Measurements from ENCODE around the gene ZNF207.
"Not testable (repeated sequence)": the region's sequence is repeated elsewhere in the genome, so short reads cannot be mapped to it uniquely, and the experiment has no call there.

ZNF207 gene

DNA sequence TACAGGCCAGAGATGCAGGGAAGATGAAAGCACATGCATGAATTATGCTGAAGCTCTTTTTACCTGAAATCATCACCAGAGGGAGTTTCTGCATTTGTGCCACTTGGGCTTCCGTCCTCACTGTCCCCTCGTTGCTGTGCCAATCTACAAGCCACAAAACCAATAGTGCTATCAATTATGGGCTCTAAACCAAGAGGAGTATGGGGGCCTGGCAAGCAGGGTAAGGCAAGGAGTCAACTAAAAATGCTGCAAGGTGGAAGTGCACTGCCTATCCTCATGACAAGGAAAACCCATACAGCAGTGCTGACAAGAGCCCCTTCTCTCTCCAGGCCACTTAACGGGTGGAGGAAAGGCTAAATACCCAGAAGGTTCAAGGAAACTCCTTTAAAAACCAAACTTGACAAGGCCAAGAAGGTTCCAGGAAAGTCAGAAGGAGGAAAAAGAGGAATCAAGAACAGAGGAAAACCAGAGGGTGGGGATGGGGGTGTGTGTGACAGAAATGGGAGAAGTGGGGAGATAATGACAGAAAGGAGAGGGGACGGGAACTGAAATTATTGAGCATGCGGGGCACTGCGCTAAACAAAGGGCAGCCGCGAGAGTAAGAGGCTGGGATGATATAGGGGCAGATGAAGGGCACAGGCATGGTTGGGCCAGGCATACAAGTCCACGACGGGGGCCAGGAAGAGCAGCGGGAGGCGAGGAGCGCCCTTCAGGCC lies 8.7 kb upstream of the ZNF207 start:
- DNase-seq = no peak

DNA sequence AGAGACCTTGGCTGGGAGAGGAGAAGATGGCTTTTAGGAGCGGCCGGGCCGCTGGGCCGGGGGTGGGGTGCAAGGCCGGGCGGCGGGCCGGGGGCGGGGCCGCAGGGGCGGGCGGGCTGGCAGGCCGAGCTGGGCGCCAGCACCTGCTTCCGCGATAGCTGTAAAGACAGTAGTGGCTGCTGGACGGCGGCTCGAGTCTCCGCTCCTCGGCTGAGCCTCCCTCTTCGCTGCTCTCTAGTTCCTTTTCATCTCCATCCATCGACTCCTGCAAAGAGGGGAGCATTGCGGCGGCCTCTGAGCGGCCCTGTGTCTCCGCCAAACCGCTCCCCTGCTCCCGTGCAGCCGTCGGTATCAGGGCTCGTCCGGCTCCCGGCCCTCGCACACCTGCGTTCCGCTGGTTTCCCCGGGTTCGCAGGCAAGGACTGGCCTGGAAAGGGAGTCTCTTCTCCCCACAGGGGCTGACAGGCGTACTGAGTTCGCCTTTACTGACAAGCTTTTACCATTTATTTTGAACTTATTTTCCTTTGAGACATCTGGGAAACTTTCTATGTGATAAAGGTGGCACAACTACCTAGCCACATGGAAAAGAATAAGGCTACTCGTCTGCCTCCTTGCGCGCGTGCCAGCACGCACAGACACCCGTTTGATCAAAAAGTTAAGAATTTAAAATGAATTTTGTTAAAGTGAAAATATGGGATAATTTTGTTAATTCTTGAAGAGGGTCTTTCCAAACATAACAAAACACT lies 7.9 kb upstream of the ZNF207 start, which contains the start of gene C17orf75:
C17orf75 (minus strand) TSS at position 317 of the 746 bp plus-strand sequence; CDS start at position 283, 34 bp downstream.
- DNase-seq = peak; percentile 70

DNA sequence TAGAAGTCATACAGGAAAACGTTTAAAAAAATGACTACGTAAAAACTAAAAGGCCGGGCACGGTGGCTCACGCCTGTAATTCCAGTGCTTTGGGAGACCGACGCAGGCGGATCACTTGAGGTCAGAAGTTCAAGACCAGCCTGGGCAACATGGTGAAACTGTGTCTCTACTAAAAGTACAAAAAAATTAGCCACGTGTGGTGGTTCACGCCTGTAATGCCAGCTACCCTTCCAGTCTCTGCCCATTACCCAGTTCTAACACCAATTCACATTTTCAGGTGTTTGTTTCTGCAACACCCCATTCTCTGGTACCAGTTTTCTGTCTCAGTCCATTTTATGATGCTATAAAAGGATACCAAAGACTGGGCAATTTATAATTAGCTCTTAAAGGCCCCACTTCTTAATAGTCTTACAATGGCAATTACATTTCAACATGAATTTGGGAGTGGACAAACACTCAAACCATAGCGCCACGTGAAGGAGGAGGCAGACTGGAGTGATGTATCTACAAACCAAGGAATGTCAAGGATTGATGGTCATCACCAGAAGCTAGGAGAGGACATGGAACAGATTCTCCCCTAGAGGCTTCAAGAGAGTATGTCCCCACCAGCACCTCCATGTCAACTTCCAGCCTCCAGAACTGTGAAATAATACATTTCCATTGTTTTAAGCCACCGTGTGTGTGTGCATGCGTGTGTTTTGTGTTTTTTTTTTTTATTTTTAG lies 7.2 kb upstream of the ZNF207 start:
- no peak for DNase-seq

DNA sequence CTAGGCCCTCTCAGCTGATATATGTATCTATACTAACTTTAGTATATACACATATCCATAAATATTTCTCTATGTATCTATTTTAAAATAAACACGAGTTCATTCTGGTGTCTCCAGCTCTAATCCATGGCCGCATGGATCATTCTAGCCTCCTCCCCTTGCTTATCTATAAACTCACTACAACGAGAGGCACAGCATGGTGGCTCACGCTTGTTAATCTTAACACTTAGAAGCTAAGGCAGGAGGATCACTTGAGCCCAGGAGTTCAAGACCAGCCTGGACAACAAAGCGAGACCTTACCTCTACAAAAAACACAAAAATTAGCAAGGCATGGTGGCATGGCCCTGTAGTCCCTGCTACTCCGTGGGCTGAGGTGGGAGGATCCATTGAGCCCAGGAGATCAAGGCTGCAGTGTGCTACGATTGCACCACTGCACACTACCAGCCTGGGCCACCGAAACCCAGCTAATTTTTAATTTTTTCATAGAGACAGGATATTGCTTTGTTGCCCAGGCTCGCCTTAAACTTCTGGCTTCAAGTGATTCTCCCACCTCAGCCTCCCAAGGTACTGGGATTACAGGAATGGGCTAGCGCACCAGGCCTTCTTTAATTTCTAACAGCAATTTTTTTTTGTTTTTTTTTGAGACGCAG lies 3.9 kb upstream of the ZNF207 start:
- no peak for DNase-seq

DNA sequence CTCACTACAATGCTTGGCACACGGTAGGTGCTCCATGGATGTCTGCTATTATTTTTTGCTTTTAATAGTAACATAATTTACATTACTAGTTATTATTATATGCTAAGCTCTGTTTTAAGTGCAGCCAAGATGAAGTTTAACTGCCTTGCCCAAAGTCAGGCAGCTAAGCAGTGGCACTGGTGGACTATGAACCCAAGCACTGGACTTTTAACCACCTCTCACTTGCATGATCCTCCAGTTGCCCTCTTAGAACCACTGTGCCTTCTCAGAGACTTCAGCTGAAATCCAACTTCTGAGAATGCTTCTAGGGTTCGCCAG lies 1.5 kb upstream of the ZNF207 start:
- no peak for DNase-seq

DNA sequence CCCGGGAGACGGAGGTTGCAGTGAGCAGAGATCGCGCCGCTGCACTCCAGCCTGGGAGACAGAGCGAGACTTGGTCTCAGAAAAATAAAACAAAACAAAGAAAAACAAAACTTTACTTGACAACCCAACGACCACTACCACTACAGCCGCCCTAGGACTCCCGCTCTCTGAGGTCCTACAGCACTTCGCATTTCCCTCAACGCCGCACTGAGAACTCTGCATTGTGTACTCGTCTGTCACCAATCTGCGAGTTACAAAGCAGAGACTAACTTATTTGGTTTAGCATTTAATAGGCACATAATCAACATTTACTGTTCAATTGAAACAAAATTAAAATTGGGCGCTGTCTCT lies 479 bp upstream of the ZNF207 start:
- DNase-seq = no peak

DNA sequence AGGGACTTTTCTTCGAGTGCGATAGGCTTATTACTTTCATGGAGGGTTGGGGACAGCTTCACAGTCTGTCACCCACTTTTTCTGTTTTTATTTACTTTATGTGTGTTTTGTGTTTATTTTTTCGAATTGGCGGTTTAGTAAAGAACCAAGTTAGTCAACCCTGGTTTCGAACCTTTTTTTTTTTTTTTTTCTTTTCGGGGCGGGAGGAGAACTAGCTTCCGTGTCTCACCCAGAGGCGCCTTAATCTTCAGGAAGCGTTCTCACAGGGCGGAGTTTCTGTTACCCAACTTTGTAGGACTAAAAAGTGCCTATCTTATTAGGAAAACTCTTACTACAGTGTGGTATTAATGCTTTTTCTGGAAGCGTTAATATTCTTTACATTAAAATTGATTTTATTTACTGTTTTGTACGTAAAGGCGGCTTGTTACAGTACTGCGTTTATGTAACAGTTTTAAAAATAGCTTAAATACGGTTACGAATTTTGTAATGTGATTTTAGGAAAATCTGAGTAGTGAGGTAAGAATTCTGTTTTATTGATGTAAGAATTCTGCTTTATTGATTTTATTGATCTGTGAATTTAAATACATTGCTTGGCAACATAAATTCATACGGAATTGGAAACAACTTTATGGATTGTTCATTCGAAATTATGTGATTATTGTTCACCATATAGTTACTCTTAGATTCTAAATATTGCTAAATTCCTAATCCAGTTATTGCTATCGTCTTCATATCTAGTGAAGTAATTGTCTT lies 885 bp downstream of the ZNF207 start:
- DNase-seq = peak; percentile 59

DNA sequence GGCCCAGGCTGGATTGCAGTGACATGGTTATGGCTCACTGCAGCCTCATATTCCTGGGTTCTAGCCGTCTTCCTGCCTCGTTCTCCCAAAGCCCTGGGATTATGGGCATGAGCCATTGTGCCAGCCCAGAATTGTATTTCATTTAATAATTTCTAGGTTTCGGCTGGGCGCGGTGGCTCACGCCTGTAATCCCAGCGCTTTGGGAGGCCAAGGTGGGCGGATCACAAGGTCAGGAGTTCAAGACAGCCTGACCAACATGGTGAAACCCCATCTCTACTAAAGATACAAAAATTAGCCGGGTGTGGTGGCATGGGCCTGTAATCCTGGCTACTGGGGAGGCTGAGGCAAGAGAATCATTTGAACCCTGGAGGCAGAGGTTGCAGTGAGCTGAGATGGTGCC lies 2.8 kb downstream of the ZNF207 start:
- DNase-seq = not testable (repeated sequence)

DNA sequence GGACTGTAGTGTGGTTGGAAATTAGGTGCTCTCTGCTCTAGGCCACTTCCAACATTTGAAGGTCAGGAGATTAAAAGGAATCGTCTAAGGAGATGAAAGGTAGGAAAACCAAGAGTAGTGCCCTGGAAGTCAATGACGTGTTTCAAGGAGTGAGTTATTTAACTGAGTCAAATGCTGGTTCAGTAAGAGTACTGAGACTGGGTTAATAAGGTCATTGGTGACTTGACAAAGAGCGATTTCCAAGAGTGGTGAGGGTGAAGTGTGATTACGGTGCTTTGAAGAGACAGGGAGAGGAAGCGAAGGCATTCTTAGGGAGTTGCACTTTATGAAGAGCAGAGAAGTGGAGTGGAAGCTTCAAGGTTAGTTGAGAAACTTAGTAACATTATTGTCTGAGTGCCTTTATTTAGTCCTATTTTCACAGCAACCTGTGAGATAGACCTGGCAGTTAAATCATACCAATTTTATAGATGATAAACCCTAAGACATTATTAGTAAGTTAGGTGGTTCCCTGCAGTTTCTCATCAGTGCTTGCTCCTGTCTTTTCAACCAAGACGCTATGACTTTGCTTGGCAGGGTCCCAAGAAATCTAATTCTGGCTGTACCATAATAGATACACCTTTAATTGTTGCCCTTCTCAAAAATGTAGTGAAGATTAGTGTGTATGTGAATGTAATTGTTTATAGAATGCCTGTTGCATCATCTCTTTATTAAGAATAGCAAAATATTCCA lies 5.9 kb downstream of the ZNF207 start:
- no peak for DNase-seq

DNA sequence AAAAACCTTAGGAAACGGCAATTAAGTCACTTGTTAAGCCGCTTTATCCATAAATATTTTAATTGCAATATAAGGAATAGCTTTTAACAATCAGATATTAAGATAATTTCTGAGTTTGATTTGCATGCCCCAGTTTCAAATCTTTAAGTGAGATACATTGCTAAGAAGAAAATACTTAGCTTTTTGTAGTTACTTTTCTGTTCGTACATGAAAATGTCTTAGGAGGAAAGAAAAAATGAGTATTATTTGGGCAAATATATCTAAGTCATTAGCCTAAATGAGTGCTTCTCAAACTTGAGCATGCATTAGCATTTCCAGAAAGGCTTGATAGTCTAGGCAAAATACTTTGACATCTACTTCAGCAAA lies 6.4 kb downstream of the ZNF207 start:
- no peak for DNase-seq

DNA sequence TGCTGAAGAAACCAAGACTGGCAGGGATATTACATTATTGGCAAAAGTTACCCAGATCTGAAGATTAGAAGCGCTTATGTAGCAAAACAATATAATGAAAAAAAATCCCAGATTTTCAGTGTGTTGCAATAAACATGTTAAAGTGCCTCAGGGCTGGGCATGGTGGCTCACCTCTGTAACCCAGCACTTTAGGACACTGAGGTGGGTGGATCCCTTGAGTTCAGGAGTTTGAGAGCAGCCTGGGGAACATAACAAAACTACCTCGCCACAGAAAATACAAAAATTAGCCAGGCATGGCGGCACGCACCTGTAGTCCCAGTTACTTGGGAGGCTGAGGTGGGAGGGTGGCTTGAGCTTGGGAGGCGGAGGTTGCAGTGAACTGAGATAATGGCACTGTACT lies 6.8 kb downstream of the ZNF207 start:
- no peak for DNase-seq

DNA sequence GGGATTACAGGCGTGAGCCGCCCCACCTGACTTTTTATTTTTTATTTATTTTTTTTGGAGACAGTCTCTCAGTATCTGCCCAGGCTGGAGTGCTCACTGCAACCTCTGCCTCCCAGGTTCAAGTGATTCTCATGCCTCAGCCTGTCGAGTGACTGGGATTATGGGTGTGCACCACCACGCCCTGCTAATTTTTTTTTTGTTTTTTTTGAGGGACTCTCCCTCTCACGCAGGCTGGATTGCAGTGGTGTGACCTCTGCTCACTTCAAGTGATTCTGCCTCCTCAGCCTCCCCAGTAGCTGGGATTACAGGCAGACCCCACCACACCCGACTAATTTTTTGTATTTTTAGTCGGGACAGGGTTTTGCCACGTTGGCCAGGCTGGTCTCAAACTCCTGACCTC lies 7.7 kb downstream of the ZNF207 start:
- DNase-seq = no peak

DNA sequence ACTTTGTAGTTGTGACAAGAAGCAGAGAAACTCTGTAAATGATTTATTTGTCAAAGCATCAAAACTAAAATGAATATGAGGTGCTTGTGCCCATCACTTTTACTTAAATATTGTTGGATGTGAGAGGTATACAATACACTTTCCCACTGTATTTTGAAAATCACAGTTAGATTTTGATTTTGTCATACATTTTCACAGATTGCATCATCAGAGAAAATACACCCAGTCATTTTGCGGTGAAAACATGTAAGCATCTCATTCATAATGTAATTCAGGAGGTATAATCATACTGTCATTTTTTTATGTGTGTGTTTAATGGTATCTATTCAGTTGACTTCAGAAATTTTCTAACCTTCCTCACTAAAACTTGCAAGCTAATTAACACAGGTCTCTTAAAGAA lies 11.3 kb downstream of the ZNF207 start:
- no peak for DNase-seq

DNA sequence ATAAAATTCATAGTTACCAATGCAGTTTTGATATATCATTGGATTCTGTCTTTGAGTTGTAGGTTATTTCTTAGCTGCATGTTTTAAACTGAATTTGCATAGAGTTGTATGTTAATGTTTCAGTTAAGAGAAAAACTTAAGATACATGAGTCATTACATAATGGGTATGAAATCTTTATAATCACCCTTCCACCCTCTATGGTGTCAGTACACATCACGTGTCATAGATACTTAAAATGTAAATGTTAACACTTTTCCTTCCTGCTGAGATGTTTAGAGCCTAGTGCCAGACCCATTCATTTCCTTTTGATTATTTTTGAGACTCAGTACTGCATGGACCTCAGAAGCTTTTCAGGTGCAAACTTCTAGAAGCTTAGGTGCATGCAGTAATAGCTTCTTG lies 20.5 kb downstream of the ZNF207 start:
- no peak for DNase-seq

DNA sequence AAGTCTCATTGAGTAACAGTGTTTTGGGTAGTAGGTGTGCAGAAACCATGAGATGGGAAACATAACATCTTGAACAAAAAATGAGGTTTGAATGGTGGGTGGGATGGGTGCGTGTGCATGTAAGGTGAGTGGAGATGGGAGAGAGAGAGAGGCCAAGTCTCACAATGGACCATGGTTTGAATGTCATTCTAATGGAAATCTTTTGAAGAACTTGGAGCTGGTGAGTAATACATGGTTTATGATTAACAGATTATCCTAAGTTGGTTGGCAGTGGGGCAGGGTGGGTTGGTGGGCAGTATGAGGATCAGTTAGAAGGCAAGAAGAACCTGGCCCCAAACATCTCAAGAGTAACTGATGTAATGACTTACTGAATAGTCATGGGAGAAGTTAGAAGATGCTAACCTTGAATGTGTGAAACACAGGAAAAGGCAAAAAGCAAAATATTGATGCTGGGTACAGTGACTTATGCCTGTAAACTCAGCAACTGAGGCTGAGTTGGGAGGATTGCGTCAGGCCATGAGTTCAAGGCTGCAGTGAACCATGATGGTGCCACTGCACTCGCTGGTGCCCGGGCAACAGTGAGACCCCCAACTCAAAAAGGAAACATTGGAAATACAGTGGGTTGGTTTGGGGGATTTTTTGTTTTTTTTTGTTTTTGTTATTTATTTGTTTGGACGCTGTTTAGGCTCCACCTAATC lies 32.7 kb downstream of the ZNF207 start:
- DNase-seq = no peak

DNA sequence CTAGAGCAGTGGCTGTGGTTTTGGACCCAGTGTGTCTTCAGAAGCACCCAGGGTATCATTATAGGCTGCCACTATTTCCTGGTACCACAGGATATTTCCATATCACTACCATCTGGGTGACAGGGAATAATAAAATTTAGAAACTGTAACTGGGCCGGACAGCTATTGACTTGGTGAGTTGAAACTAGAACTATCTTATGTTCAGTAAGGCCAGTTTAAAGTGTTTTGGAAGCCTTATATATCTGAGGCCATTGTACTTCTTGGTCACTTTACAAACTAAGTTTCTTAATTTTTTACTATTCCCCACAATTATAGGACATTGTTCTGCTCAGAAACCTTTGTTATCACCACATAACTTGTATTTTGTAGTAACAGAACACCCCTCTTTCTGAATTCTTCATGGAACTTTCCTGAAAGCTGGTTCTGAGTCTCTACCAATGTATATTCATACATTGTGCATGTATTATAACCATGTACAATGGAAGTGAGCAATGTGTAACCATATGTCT lies 34.0 kb downstream of the ZNF207 start:
- DNase-seq = no peak

DNA sequence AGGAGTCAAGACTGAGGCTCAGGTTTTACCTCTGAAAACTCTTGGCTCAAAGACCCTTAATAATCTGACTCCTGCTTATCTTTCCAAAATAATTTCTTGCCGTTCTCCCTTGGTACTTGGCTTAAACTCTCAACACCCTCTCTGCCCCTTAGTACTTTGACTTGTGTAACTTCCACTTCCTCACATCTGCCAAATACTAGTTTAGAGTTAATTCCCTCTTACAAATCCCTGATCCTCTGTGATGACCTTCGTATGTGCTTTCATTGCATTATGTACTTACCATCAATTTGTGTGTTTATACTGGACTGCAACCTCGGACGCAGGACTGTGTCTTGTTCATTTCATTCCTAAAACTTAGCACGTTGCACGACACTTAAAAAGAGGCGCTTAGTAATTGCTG lies 35.2 kb downstream of the ZNF207 start:
- no peak for DNase-seq

DNA sequence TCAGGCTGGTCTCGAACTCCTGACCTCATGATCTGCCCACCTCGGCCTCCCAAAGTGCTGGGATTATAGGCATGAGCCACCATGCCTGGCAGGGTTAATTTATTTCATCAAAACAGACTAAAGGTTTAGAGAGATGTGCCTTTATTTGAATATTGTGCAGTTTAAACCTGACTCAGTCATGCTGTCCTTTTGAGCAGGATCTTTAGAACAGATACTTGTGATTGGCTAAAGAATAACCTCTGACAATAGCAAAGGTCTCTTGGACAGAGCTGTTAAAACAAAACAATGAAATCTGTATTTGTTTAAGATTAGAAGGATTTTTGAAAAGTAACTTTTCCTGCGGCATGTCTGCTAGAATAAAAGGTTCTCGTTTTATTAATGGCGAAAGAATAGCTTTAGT lies 36.0 kb downstream of the ZNF207 start:
- DNase-seq = no peak

DNA sequence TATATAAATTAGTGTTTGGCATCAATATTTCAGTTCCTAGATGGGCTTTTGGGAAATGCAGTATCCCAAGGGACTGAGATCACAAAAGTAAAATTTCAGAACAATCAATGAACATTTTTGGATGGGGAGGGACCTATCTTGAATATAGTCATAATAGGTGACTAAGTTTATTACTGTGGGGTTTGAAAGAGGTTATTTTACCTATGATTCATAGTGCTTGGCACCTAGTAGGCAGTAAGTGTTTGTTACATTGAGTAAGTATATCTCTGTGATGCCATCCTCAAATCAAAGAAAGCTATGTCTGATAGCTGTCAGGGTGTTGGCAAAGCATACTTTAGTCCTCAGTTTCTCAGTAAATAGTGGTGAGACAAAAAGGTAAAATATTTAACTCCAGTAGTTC lies 36.9 kb downstream of the ZNF207 start:
- DNase-seq = no peak

DNA sequence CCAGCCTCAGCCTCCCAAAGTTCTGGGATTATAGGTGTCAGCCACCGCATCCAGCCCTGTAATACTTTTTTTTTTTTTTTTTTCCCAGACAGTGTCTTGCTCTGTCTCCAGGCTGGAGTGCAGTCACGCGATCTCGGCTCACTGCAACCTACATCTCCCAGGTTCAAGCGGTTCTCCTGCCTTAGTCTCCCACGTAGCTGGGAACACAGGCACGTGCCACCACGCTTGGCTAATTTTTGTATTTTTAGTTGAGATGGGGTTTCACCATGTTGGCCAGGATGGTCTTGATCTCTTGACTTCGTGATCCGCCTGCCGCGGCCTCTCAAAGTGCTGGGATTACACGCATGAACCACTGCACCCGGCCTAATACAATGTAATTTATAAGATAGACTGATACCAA lies 38.2 kb downstream of the ZNF207 start:
- not testable (repeated sequence) for DNase-seq

Measured in fibroblast of upper back skin (primary cell).